Gastroesophageal sphincter (tissue), 3 donors: ENCODE results near the gene ZNF775.

Experiments used
- CTCF ChIP-seq, 4 experiments: fragments of 200-600 bp in 2 of 4; fragments of 450-650 bp in 2 of 4; sonication (generic) in 1 of 4; IDR thresholded peaks; one replicate each; pipeline ENCODE4 v1.5.1; 2017 to 2019; ENCODE audit warnings: antibody characterized with exemption in 4 of 4, mild to moderate bottlenecking in 2 of 4, moderate library complexity in 2 of 4
- POLR2A ChIP-seq, 2 donors: fragments of 450-650 bp; IDR thresholded peaks; one replicate each; pipeline ENCODE4 v1.6.1; 2017; ENCODE audit warnings: antibody characterized with exemption in 2 of 2, mild to moderate bottlenecking in 2 of 2, moderate library complexity in 1 of 2

GRCh38 chr7:150333659-150334058 lies 45.5 kb upstream of the ZNF775 start:
- TF ChIP-seq CTCF (IDR thresholded peaks at IDR 0.05) (no peak), POLR2A (IDR thresholded peaks at IDR 0.05) (no peak)
